NCI-H1417 (cell line): ENCODE results near the gene OARD1.
"Not testable (repeated sequence)": the region's sequence is repeated elsewhere in the genome, so short reads cannot be mapped to it uniquely, and the experiment has no call there.

Experiments
- DNase-seq, 3 experiments: peaks; one replicate each; lab custom pipeline; 2025; lab: John Stamatoyannopoulos, UW

The OARD1 gene

DNA sequence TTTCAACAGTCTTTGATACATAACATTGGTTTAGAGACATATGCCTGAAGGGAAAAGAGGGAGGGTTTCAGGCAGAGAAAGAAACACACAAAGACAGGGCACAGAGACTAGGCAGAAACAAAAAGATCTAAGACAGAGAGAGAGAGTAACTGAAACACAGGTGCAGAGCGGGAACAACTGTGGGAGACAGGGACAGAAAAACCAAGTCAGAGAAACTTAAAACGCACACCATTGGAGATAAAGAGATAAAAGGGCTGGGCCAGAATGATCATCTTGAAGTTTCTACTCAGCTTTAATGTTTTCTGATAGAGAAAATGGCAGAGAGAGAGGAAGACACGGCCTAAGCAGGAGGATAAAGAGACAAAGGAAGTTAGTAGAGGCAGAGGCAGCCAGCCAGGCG lies 44.9 kb downstream of the OARD1 start:
- peak in 1 of 3 experiments; percentile 16 for DNase-seq

DNA sequence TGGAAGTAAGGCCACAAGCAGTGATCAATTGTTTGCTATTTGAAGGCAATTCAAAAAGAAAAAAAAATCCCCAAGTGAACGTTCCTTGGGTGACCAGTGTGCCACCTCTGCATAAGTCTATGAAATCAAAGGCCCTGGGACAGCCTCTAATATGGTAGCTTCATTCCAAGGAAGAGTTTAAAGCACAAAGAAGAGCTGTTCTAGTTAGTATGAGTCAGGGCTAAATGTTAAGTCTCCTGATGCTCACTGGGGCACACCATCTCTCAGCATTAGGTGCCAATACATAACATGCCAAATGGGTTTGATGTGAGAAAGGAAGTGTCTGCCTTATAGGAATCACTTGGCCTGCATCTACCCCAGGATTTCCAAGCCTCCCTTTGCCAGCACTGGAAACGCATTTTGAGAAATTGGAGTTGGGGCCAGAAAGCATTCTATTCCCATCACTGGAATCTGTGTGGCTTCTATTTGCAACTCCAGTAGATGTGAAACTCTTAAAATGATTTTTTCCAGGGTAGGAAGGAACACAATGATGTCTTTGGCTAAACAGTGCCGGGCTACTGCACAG lies 46.1 kb downstream of the OARD1 start:
- no peak for DNase-seq

DNA sequence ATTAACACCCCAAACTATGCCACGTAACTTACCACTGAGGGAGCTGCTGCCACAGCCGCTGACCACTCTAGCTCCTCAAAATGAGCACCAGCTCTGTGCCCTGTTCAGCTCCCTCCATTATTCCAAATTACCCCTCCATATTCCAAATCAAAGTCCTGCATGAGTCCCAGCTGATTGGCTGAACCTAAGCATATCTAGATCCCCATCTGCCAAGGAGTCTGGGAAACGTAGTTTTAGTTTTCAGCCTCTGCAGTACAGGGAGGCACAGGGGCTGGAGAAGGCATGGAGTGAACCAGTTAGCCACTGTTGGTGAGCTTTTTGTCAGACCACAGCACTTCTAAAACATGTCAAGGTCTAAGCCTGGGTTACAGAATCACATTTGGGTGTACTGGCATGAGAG lies 49.0 kb downstream of the OARD1 start:
- no peak for DNase-seq

DNA sequence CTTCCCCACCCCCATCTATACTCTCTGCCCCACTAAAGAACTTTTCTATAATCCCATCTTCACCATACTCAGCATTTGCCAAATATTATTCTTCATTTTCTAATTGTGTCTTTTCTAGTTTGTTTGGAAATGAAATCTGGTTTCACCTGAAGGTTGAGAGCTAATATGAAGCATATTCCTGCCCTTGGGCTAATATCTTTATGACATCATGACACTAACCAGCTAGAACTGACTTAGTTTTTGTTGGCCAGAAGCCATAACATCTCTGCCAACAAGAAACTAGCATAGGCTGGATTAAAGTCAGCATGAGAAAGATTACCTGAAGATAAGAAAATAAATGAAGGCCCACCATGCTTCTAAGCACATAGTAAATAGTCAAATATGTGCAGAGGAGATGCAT lies 49.9 kb downstream of the OARD1 start:
- peak in 1 of 3 experiments; percentile 23 for DNase-seq

DNA sequence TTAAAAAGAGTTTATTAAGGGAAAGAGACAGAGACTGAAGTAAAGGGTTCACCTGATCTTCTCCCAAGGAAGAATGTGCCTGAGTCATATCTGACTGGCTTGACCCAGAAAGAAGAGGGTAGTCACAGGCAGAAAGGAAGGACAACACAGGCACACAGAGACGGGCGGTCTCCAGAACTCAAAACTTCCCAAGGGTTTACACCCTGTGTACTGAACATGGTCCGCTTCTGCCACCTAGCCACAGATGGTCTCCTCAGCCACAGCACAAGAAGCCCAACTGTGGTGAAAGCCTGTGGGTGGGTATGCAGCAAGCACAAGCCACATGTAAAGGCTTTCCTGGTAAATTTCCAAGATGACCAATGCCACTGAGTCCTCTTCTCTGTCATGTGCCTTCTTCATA lies 50.3 kb downstream of the OARD1 start:
- peak in 1 of 3 experiments; percentile 44 for DNase-seq

DNA sequence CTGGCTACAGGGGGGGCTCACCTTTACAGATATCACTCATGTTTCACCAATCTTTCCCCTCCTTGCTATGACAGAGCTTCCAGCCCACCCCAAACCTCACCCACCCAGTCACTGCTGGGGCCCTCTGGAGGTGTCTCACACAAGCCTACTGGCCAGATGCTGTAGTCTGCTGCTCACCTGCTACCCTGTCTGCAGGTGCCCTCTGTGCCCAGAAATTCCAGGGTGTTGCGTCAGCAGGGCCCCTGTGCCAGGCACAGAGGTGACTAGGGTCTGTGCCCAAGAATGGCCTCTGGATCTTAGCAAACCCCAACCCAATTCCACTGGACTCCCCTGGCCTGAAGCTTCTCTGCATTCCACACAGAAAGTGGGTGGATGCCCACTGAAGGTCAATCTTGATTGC lies 54.5 kb downstream of the OARD1 start:
- no peak for DNase-seq

DNA sequence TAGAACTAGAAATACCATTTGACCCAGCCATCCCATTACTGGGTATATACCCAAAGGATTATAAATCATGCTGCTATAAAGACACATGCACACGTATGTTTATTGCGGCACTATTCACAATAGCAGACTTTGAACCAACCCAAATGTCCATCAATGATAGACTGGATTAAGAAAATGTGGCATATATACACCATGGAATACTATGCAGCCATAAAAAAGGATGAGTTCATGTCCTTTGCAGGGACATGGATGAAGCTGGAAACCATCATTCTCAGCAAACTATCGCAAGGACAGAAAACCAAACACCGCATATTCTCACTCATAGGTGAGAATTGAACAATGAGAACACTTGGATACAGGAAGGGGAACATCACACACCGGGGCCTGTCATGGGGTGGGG lies 56.3 kb downstream of the OARD1 start:
- DNase-seq: not testable (repeated sequence)

DNA sequence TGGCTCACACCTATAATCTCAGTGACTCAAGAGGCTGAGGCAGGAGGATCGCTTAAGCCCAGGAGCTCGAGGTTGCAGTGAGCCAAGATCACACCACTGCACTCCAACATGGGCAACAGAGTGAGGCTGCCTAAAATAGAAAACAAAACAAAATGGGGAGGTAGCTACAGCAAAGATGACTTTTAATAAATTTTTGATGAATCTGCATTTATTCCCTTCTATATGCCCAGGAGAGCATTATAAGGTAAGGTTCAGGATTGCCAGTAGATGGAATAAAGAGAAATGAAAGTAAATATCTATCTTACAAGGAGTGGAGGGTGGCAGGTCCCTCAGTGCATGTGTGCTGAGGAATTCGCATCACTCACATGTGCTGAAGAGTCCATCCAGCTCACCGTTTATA lies 57.4 kb downstream of the OARD1 start:
- DNase-seq: no peak
